Hepatocyte (in vitro differentiated cells): Measurements from ENCODE around the gene SEMA5A.
"Not testable (repeated sequence)": the region's sequence is repeated elsewhere in the genome, so short reads cannot be mapped to it uniquely, and the experiment has no call there.

Source experiments
- CTCF ChIP-seq: fragments of 200-600 bp; sonication (generic); IDR thresholded peaks from 2 replicates; pipeline ENCODE4 v1.5.1; 2016; ENCODE audit warnings: antibody characterized with exemption, mild to moderate bottlenecking; ENCODE audit not compliant: poor library complexity
- EZH2 ChIP-seq: fragments of 200-600 bp; sonication (generic); IDR thresholded peaks from 2 replicates; pipeline ENCODE4 v1.6.1; 2016; ENCODE audit warnings: antibody characterized with exemption, mild to moderate bottlenecking, borderline replicate concordance
- EZH2phosphoT487 ChIP-seq: fragments of 200-600 bp; sonication (generic); IDR thresholded peaks from one replicate; pipeline ENCODE4 v1.6.1; 2018; ENCODE audit warnings: antibody characterized with exemption, mild to moderate bottlenecking, low read depth, moderate library complexity; ENCODE audit not compliant: unreplicated experiment, severe bottlenecking

GRCh38 chr5:9353048-9353447 is 192.8 kb downstream of the SEMA5A start:
- TF ChIP-seq EZH2phosphoT487, CTCF, EZH2: not testable (repeated sequence)
